ENCODE results near the gene KCMF1.

DNA sequence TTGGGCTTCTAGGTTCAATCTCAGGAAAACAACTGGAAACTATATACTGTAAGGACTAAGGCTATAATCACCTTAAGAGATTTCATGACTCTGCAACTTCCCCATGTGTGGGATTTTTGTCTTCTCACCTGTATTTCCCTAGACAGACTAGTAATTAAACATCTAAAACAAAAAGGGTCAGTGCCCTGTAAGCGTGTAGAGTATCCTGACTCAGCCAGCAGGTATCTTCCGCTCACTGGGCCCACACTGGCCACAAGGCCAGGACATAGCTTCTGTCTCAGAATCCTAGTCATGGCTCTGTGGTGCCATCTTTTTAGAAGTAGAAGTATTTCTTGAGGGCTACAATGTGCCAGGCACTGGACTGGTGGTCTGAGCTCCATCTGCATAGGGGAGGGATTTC is 28.8 kb upstream of the KCMF1 start:
- TF ChIP-seq YY1 (IDR thresholded peaks at IDR 0.05; ENCODE audit: insufficient read depth, insufficient read length) (no peak), ZNF274 (IDR thresholded peaks at IDR 0.05; ENCODE audit: low read depth, low read length) (no peak)
